Transverse colon (tissue), 4 donors: ENCODE data around the gene HVCN1.

Source experiments
- EP300 ChIP-seq: sonication (generic); formaldehyde crosslinking; IDR thresholded peaks from one replicate; pipeline ENCODE4 v1.6.1; 2017; ENCODE audit warnings: antibody characterized with exemption, low read depth
- POLR2A ChIP-seq: fragments of 450-650 bp; IDR thresholded peaks from one replicate; pipeline ENCODE4 v1.6.1; 2016; ENCODE audit warnings: antibody characterized with exemption, mild to moderate bottlenecking, moderate library complexity
- POLR2AphosphoS5 ChIP-seq, 3 donors: sonication (generic); formaldehyde crosslinking; IDR thresholded peaks; one replicate each; pipeline ENCODE4 v1.6.1; 2016; ENCODE audit warnings: antibody characterized with exemption in 3 of 3
- TF ChIP-seq, protein P1 (sequence below), 5 experiments: fragments of 200-600 bp in 3 of 5; fragments of 450-650 bp in 2 of 5; sonication (generic) in 3 of 5; IDR thresholded peaks; 1 replicate in 2 of 5; 2 replicates in 3 of 5; pipeline ENCODE4 v1.5.1; 2016 to 2017; ENCODE audit warnings: antibody characterized with exemption in 5 of 5, inconsistent platforms in 3 of 5, mild to moderate bottlenecking in 2 of 5, moderate library complexity in 1 of 5

DNA sequence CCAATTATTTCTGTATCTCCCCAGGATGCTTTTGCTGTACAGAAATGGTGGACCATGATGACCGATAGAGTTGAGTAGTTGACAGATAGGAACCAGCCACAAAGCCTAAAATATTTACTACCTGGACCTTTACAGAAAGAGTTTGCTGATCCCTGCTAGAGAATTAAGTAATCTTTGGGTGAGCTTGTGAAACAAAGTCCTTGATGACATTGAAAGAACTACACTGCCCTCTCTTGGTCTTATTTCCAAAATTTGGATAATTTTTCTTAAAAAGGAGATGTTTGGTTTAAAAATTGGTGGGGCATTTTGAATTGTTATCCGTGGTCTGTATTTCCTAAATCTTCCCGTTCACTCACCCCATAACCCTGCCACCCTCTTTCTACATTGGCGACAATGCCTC, 88.7 kb downstream of the HVCN1 start:
- TF ChIP-seq, protein P1, sequence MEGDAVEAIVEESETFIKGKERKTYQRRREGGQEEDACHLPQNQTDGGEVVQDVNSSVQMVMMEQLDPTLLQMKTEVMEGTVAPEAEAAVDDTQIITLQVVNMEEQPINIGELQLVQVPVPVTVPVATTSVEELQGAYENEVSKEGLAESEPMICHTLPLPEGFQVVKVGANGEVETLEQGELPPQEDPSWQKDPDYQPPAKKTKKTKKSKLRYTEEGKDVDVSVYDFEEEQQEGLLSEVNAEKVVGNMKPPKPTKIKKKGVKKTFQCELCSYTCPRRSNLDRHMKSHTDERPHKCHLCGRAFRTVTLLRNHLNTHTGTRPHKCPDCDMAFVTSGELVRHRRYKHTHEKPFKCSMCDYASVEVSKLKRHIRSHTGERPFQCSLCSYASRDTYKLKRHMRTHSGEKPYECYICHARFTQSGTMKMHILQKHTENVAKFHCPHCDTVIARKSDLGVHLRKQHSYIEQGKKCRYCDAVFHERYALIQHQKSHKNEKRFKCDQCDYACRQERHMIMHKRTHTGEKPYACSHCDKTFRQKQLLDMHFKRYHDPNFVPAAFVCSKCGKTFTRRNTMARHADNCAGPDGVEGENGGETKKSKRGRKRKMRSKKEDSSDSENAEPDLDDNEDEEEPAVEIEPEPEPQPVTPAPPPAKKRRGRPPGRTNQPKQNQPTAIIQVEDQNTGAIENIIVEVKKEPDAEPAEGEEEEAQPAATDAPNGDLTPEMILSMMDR (IDR thresholded peaks at IDR 0.05): peak; percentile 26 to 61 (median 41)
- TF ChIP-seq POLR2A: no peak
- TF ChIP-seq POLR2AphosphoS5 (IDR thresholded peaks at IDR 0.05): no peak
- no peak for TF ChIP-seq EP300
